Measurements from ENCODE around the gene MTFR1L. TPM values are rescaled to one million over a fixed set of nuclear protein-coding genes. Genes with fewer than 3 reads are reported as not detected.

Gene MTFR1L
- total RNA-seq, 1 experiment from 2014 or later, result 26.2 TPM

- BruUV-seq (replicated peaks), result TSS peak; percentile 80
Measured at GRCh38 chr1:25875856-25876692, 56.3 kb downstream of the MTFR1L start.

GRCh38 chr1:25876693-25877077 is 56.9 kb downstream of the MTFR1L start:
- no TSS peak for BruUV-seq (replicated peaks)
- no peaks in the 10 kb centered on the region for H3K9me3 Mint-ChIP-seq (ENCODE audit: unreplicated experiment)
- H3K36me3 Mint-ChIP-seq (ENCODE audit: insufficient read depth, unreplicated experiment), result no peaks in the 10 kb centered on the region
- peak overlapping the region; percentile 99 for H3K4me3 Mint-ChIP-seq (ENCODE audit: unreplicated experiment)
- H3K9me3 ChIP-seq, result no peaks in the 10 kb centered on the region
- H3K4me1 ChIP-seq, result peaks cover 35% of the 10 kb centered on the region
- no peak for DNase-seq
- H3K27me3 ChIP-seq (replicated peaks; ENCODE audit: control insufficient read depth, insufficient read depth, low read length), result no peaks in the 10 kb centered on the region
- no peak overlapping the region for H3K4me3 ChIP-seq (ENCODE audit: low read depth, low read length)
- no peaks in the 10 kb centered on the region for H3K36me3 ChIP-seq (ENCODE audit: control insufficient read depth, insufficient read depth, low read length)
- CTCF ChIA-PET, result interaction anchor here (0.6 to 3.4 kb wide), 3 partner anchors 19 to 136 kb away, joined by 3 to 25 read pairs (median 6); no protein-coding TSS in a partner anchor
- peak overlapping the region; percentile 93 for H3K27ac Mint-ChIP-seq (ENCODE audit: unreplicated experiment)
- POLR2A ChIA-PET, result no interaction called here
- TF ChIP-seq CTCF (IDR thresholded peaks at IDR 0.05; ENCODE audit: insufficient read depth in 1 of 2, low read depth in 1 of 2, low read length in 1 of 2, severe bottlenecking in 1 of 2, unreplicated experiment in 1 of 2), result no peak
- H3K27me3 Mint-ChIP-seq (ENCODE audit: insufficient read depth, unreplicated experiment), result no peaks in the 10 kb centered on the region
- peaks cover 22% of the 10 kb centered on the region for H3K4me1 Mint-ChIP-seq (ENCODE audit: low read depth, unreplicated experiment)
- intact Hi-C loops (cut with micrococcal nuclease; ENCODE audit: unreplicated experiment), result no loop called here

More at GRCh38 chr1:25875856-25876692, 56.3 kb downstream of the MTFR1L start:
- no peak for TF ChIP-seq CTCF (IDR thresholded peaks at IDR 0.05; ENCODE audit: insufficient read depth in 1 of 2, low read depth in 1 of 2, low read length in 1 of 2, severe bottlenecking in 1 of 2, unreplicated experiment in 1 of 2)
- Mint-ChIP-seq H3K9me3 (ENCODE audit: unreplicated experiment) (no peaks in the 10 kb centered on the region), H3K36me3 (ENCODE audit: insufficient read depth, unreplicated experiment) (no peaks in the 10 kb centered on the region), H3K4me1 (ENCODE audit: low read depth, unreplicated experiment) (peaks cover 22% of the 10 kb centered on the region), H3K4me3 (ENCODE audit: unreplicated experiment) (peak overlapping the region; percentile 99), H3K27me3 (ENCODE audit: insufficient read depth, unreplicated experiment) (no peaks in the 10 kb centered on the region), H3K27ac (ENCODE audit: unreplicated experiment) (peak overlapping the region; percentile 93)
- intact Hi-C loops (cut with micrococcal nuclease; ENCODE audit: unreplicated experiment), result loop anchor here (2.0 kb wide), 2 partner anchors 15 to 17 kb away; partner anchors contain the start of gene AUNIP
- CTCF ChIA-PET, result interaction anchor here (1.1 to 3.4 kb wide), 8 partner anchors 14 to 541 kb away, joined by 3 to 25 read pairs (median 6); partner anchors contain the start of genes MTFR1L and PAFAH2
- H3K4me1 ChIP-seq, result peaks cover 35% of the 10 kb centered on the region
- H3K27me3 ChIP-seq (replicated peaks; ENCODE audit: control insufficient read depth, insufficient read depth, low read length), result no peaks in the 10 kb centered on the region
- peak overlapping the region; percentile 40 for H3K4me3 ChIP-seq (ENCODE audit: low read depth, low read length)
- DNase-seq, result no peak
- POLR2A ChIA-PET, result interaction anchor here (1.4 to 1.7 kb wide), 5 partner anchors 14 to 121 kb away, joined by 3 to 14 read pairs (median 9); partner anchors contain the start of gene PAFAH2
- H3K9me3 ChIP-seq, result no peaks in the 10 kb centered on the region
- no peaks in the 10 kb centered on the region for H3K36me3 ChIP-seq (ENCODE audit: control insufficient read depth, insufficient read depth, low read length)

GRCh38 chr1:25877155-25877554 is 57.4 kb downstream of the MTFR1L start:
- H3K36me3 Mint-ChIP-seq (ENCODE audit: insufficient read depth, unreplicated experiment), result no peaks in the 10 kb centered on the region
- Histone ChIP-seq H3K4me1 (peaks cover 35% of the 10 kb centered on the region), H3K9me3 (no peaks in the 10 kb centered on the region), H3K4me3 (ENCODE audit: low read depth, low read length) (no peak overlapping the region), H3K27me3 (replicated peaks; ENCODE audit: control insufficient read depth, insufficient read depth, low read length) (no peaks in the 10 kb centered on the region), H3K36me3 (ENCODE audit: control insufficient read depth, insufficient read depth, low read length) (no peaks in the 10 kb centered on the region)
- BruUV-seq (replicated peaks), result no TSS peak
- POLR2A ChIA-PET, result no interaction called here
- no peak for DNase-seq
- no peak overlapping the region for H3K4me3 Mint-ChIP-seq (ENCODE audit: unreplicated experiment)
- intact Hi-C loops (cut with micrococcal nuclease; ENCODE audit: unreplicated experiment), result no loop called here
- H3K27ac Mint-ChIP-seq (ENCODE audit: unreplicated experiment), result no peak overlapping the region
- H3K9me3 Mint-ChIP-seq (ENCODE audit: unreplicated experiment), result no peaks in the 10 kb centered on the region
- CTCF ChIA-PET, result interaction anchor here (0.6 kb wide), 1 partner anchor 40 kb away, joined by 3 read pairs; no protein-coding TSS in a partner anchor
- H3K27me3 Mint-ChIP-seq (ENCODE audit: insufficient read depth, unreplicated experiment), result no peaks in the 10 kb centered on the region
- peaks cover 22% of the 10 kb centered on the region for H3K4me1 Mint-ChIP-seq (ENCODE audit: low read depth, unreplicated experiment)
- no peak for TF ChIP-seq CTCF (IDR thresholded peaks at IDR 0.05; ENCODE audit: insufficient read depth in 1 of 2, low read depth in 1 of 2, low read length in 1 of 2, severe bottlenecking in 1 of 2, unreplicated experiment in 1 of 2)

Measured in Caco-2 (cell line).